Neural crest cell (in vitro differentiated cells): ENCODE results near the gene MANF. TPM values are rescaled to one million over a fixed set of nuclear protein-coding genes. Genes with fewer than 3 reads are reported as not detected.
"Not testable (repeated sequence)": the region's sequence is repeated elsewhere in the genome, so short reads cannot be mapped to it uniquely, and the experiment has no call there.

Experiments
- DNase-seq: peaks from one replicate; pipeline ENCODE4 v3.0.0; 2021; ENCODE audit warnings: low read depth, mixed read lengths, low spot score
- H3K27ac Mint-ChIP-seq: one replicate; pipeline ENCODE4 v1.8.0; 2021; ENCODE audit warnings: mild to moderate bottlenecking, mixed read lengths; ENCODE audit not compliant: unreplicated experiment
- H3K27me3 Mint-ChIP-seq: 2 replicates; pipeline ENCODE4 v1.8.0; 2021; ENCODE audit warnings: low read depth, mild to moderate bottlenecking, mixed read lengths
- H3K36me3 Mint-ChIP-seq: 2 replicates; pipeline ENCODE4 v1.8.0; 2021; ENCODE audit warnings: low read depth, mild to moderate bottlenecking, mixed read lengths
- H3K4me1 Mint-ChIP-seq: 2 replicates; pipeline ENCODE4 v1.8.0; 2021; ENCODE audit warnings: mixed read lengths
- H3K4me3 Mint-ChIP-seq: one replicate; pipeline ENCODE4 v1.8.0; 2021; ENCODE audit warnings: mild to moderate bottlenecking, mixed read lengths
- H3K9me3 Mint-ChIP-seq: 2 replicates; pipeline ENCODE4 v1.8.0; 2021; ENCODE audit warnings: mixed read lengths
- total RNA-seq: library from RNA; stranded (reverse); gene quantifications from 2 replicates; pipeline ENCODE4 v1.2.1, GENCODE V29; 2021
- TF ChIP-seq, protein P1 (sequence below): fragments of 200-600 bp; sonication (generic); conservative IDR thresholded peaks from 2 replicates; pipeline ENCODE4 v1.5.0; 2021; ENCODE audit warnings: antibody characterized with exemption, mild to moderate bottlenecking

The MANF gene
- total RNA-seq, 1 donor from 2014 or later, result 114 TPM

DNA sequence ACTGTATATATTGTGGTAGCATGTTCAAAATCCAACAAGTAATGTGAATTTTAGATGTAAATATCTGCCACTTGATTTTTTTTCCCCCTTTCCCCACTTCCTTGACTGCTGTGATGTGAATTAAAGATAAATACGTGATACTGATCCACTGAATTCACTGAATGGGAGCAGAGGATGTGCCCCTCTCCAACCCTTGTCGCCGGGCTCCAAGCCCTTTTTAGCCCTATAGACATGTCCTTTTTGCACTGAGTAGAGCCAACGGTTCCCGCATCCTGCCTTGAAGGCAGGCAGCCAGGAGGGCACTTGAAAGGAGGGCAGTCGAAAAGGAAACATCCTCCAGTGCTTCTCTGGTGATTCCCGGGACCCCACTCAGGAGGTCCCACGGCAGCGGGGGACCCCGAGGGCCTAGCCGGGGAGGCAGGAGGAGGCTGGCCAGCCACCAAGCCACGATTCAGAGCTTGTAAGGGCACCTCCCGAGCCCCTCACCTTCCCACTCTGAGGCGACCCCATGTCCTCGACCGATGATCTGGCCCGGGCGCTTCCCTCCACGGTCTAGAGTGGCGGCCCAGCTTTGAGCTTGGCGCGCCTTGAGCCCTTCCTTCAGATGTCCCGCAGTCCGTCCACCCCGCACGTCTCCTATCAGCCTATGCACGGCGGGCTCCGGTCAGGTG lies 901 bp upstream of the MANF start:
- Mint-ChIP-seq H3K27ac (peak overlapping the region; percentile 100), H3K4me3 (peak overlapping the region; percentile 100), H3K4me1 (peaks cover 49% of the 10 kb centered on the region), H3K9me3 (no peaks in the 10 kb centered on the region), H3K36me3 (peaks cover 19% of the 10 kb centered on the region), H3K27me3 (no peaks in the 10 kb centered on the region)
- DNase-seq, result no peak
- TF ChIP-seq, protein P1, sequence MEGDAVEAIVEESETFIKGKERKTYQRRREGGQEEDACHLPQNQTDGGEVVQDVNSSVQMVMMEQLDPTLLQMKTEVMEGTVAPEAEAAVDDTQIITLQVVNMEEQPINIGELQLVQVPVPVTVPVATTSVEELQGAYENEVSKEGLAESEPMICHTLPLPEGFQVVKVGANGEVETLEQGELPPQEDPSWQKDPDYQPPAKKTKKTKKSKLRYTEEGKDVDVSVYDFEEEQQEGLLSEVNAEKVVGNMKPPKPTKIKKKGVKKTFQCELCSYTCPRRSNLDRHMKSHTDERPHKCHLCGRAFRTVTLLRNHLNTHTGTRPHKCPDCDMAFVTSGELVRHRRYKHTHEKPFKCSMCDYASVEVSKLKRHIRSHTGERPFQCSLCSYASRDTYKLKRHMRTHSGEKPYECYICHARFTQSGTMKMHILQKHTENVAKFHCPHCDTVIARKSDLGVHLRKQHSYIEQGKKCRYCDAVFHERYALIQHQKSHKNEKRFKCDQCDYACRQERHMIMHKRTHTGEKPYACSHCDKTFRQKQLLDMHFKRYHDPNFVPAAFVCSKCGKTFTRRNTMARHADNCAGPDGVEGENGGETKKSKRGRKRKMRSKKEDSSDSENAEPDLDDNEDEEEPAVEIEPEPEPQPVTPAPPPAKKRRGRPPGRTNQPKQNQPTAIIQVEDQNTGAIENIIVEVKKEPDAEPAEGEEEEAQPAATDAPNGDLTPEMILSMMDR, result no peak

DNA sequence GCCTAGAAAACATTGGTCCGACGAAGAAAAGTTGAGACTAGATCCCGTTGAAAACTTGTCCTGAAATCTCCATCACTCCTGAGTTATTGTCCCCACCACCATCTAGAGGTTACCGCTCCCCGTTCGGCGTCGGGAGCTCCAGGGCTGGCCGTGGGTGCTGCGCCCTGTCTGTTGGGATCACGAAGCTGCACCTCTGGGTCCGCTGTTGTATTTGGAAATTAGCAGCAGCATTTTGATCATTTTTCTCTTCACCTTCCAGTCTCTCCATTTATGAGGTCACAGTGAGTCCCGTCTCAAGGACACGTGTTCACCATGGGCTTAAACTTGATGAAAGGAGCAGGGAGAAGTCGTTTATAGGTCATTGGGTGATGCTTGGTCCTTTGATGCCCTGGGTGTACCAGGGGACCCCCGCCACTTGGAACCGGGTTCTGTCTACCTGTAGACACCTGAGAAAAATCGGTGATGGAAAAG lies 565 bp downstream of the MANF start:
- peak overlapping the region; percentile 100 for H3K4me3 Mint-ChIP-seq
- DNase-seq, result no peak

DNA sequence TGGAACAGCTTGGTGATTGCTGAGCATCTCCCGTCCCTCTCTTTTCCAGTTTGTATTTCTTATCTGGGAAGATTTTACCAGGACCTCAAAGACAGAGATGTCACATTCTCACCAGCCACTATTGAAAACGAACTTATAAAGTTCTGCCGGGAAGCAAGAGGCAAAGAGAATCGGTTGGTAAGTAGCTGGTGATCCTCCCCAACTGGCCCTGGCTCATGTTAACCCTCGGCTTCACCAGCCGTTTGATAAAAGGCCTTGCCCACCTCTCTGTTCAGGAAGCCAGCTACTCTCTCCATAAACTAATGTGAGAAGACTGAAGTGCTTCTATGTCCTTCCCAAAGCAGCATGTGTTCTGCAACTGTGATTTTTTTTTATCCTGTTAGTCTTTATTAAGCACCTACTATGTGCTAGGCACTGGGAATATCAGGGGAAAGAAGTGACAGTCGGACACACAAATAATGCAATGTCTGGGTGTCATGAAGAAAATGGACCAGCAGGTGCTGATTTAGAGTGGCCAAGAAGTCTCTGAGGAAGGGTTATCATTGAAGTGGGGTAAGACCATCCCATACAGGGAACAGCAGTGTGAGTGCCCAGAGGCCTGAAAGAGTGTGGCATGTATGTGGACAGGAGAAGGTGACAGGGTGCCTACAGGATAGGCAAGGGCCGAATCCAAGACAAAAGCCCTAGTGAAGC lies 1.2 kb downstream of the MANF start:
- Mint-ChIP-seq H3K27ac (peak overlapping the region; percentile 96), H3K9me3 (no peaks in the 10 kb centered on the region), H3K27me3 (no peaks in the 10 kb centered on the region), H3K36me3 (peaks cover 22% of the 10 kb centered on the region), H3K4me1 (peaks cover 60% of the 10 kb centered on the region), H3K4me3 (peak overlapping the region; percentile 100)
- TF ChIP-seq, protein P1, result peak; percentile 35
- no peak for DNase-seq

More for the DNA sequence above, 565 bp downstream of the MANF start:
- Mint-ChIP-seq H3K9me3 (no peaks in the 10 kb centered on the region), H3K4me1 (peaks cover 57% of the 10 kb centered on the region), H3K27ac (peak overlapping the region; percentile 96), H3K36me3 (peaks cover 22% of the 10 kb centered on the region), H3K27me3 (no peaks in the 10 kb centered on the region)
- TF ChIP-seq, protein P1, result no peak

DNA sequence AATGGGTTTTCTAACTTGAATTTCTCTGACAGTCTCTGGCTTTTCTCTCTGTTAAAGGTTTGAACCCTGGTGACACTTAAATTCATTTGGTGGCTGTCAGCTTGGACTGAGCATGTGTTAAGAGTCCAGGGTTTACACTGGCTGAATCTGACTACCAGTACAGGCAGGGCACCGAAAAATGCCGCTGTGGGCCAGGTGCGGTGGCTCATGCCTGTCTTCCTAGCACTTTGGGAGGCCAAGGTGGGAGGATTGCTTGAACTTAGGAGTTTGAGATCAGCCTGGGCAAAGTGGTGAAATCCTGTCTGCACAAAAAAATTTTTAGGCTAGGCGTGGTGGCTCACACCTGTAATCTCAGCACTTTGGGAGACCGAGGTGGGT lies 1.8 kb downstream of the MANF start:
- peak overlapping the region; percentile 100 for H3K4me3 Mint-ChIP-seq
- no peak overlapping the region for H3K27ac Mint-ChIP-seq
- no peaks in the 10 kb centered on the region for H3K27me3 Mint-ChIP-seq
- no peaks in the 10 kb centered on the region for H3K9me3 Mint-ChIP-seq
- H3K4me1 Mint-ChIP-seq, result peaks cover 60% of the 10 kb centered on the region
- peaks cover 22% of the 10 kb centered on the region for H3K36me3 Mint-ChIP-seq
- DNase-seq, result no peak
- TF ChIP-seq, protein P1, result no peak

DNA sequence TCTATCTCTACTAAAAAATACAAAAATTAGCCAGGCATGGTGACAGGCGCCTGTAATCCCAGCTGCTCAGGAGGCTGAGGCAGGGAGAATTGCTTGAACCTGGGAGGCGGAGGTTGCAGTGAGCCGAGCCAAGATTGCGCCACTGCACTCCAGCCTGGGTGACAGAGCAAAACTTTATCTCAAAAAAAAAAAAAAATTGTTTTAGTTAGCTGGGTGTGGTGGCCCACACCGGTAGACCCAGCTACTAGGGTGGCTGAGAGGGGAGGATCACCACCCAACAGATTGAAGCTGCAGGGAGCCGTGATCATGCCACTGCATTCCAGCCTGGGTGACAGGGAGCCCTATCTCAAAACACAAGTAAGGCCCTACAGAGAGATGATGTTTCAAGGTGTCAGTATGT lies 2.2 kb downstream of the MANF start:
- H3K27ac Mint-ChIP-seq, H3K9me3 Mint-ChIP-seq, H3K27me3 Mint-ChIP-seq, DNase-seq: not testable (repeated sequence)
- peaks cover 60% of the 10 kb centered on the region for H3K4me1 Mint-ChIP-seq
- H3K4me3 Mint-ChIP-seq, result peak overlapping the region; percentile 100
- H3K36me3 Mint-ChIP-seq, result peaks cover 22% of the 10 kb centered on the region
